H1 (cell line): ENCODE data around the gene FSIP1.

ENCODE experiments used
- HDAC6 ChIP-seq: IDR thresholded peaks from one replicate; pipeline ENCODE4 v1.7.1; 2012; ENCODE audit warnings: low read depth, mild to moderate bottlenecking, inconsistent platforms, low read length, moderate library complexity
- JUN ChIP-seq: IDR thresholded peaks from 2 replicates; pipeline ENCODE4 v1.6.1; 2011; ENCODE audit warnings: low read depth, mild to moderate bottlenecking, improper control_type of control experiment, low read length
- KDM5A ChIP-seq: fragments of 200-600 bp; IDR thresholded peaks from 2 replicates; pipeline ENCODE4 v1.7.1; 2012; ENCODE audit warnings: mild to moderate bottlenecking, low read length, inconsistent platforms, mixed read lengths
- PHF8 ChIP-seq: fragments of 200-600 bp; sonication (generic); conservative IDR thresholded peaks from 2 replicates; pipeline ENCODE4 v1.7.1; 2012; ENCODE audit warnings: low read depth, mild to moderate bottlenecking, inconsistent platforms, low read length, moderate library complexity
- POLR2A ChIP-seq, 2 experiments: IDR thresholded peaks; 1 replicate in 1 of 2; 2 replicates in 1 of 2; pipeline ENCODE4 v1.6.1; 2011; ENCODE audit warnings: low read depth in 2 of 2, low read length in 2 of 2, mild to moderate bottlenecking in 2 of 2; ENCODE audit errors: control extremely low read depth in 1 of 2
- POU5F1 ChIP-seq: IDR thresholded peaks from 2 replicates; pipeline ENCODE4 v1.6.1; 2011; ENCODE audit warnings: low read depth, mild to moderate bottlenecking, low read length, moderate library complexity
- SP2 ChIP-seq: IDR thresholded peaks from 2 replicates; pipeline ENCODE4 v1.6.1; 2012; ENCODE audit warnings: mild to moderate bottlenecking, low read length, inconsistent platforms
- SP4 ChIP-seq: IDR thresholded peaks from 2 replicates; pipeline ENCODE4 v1.6.1; 2012; ENCODE audit warnings: low read length, inconsistent platforms
- TF ChIP-seq, protein P1 (sequence below), 3 experiments: IDR thresholded peaks; 1 replicate in 2 of 3; 2 replicates in 1 of 3; pipeline versions ENCODE4 v1.5.1 to v1.6.1; 2011; ENCODE audit warnings: low read length in 3 of 3, mild to moderate bottlenecking in 3 of 3, inconsistent platforms in 2 of 3, low read depth in 1 of 3, moderate library complexity in 1 of 3; ENCODE audit not compliant: insufficient read depth in 1 of 3; ENCODE audit errors: control extremely low read depth in 1 of 3

DNA sequence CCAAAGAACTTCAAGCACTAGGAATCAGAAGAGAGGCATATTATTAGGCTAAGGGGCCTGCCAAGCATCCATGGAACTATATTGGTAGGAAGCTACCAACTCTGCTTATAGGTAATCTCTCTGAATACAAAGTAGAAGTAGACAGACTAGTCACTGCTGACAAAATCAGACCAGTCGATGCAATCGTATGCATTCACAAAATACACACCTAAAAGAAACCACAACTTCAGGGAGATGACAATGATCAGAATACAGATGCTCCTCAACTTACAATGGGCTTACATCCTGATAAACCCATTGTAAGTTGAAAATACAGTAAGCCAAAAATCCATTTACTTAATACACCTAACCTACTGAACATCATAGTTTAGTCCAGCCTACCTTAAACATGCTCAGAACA, 94.7 kb downstream of the FSIP1 start:
- no peak for TF ChIP-seq POLR2A (IDR thresholded peaks at IDR 0.05; ENCODE audit: control extremely low read depth in 1 of 2, low read depth in 2 of 2, low read length in 2 of 2)
- no peak for TF ChIP-seq POU5F1
- no peak for TF ChIP-seq SP4
- TF ChIP-seq PHF8, result no peak
- no peak for TF ChIP-seq SP2
- TF ChIP-seq JUN, result no peak
- TF ChIP-seq, protein P1, sequence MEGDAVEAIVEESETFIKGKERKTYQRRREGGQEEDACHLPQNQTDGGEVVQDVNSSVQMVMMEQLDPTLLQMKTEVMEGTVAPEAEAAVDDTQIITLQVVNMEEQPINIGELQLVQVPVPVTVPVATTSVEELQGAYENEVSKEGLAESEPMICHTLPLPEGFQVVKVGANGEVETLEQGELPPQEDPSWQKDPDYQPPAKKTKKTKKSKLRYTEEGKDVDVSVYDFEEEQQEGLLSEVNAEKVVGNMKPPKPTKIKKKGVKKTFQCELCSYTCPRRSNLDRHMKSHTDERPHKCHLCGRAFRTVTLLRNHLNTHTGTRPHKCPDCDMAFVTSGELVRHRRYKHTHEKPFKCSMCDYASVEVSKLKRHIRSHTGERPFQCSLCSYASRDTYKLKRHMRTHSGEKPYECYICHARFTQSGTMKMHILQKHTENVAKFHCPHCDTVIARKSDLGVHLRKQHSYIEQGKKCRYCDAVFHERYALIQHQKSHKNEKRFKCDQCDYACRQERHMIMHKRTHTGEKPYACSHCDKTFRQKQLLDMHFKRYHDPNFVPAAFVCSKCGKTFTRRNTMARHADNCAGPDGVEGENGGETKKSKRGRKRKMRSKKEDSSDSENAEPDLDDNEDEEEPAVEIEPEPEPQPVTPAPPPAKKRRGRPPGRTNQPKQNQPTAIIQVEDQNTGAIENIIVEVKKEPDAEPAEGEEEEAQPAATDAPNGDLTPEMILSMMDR (IDR thresholded peaks at IDR 0.05; ENCODE audit: control extremely low read depth in 1 of 3, insufficient read depth in 1 of 3, low read depth in 1 of 3, low read length in 3 of 3), result no peak
- TF ChIP-seq KDM5A, result no peak
- no peak for TF ChIP-seq HDAC6
